HFF-Myc (cell line): ENCODE results near the gene SPRING1.
A peak's percentile ranks its signal among the peaks of the same experiment; 100 is the strongest.

Experiments
- DNase-seq: peaks from one replicate; pipeline ENCODE4 v3.0.0-alpha.2; 2011; ENCODE audit warnings: low read depth; ENCODE audit errors: extremely low read depth
- H3K4me3 ChIP-seq: replicated peaks from 2 replicates; pipeline ENCODE4 v1.5.1; 2011; ENCODE audit warnings: low read depth, mild to moderate bottlenecking, control low read depth, low read length
- CTCF ChIP-seq: IDR thresholded peaks from 2 replicates; pipeline ENCODE4 v1.5.1; 2012; ENCODE audit warnings: mild to moderate bottlenecking, low read depth, low read length, control low read depth; ENCODE audit errors: missing control alignments

SPRING1 gene

GRCh38 chr12:116737774-116738657 is at the start of gene SPRING1, which contains the start of gene RNFT2:
TSS of gene SPRING1 (minus strand) at chr12:116738069. CDS start at chr12:116737900, 169 bp downstream.
TSS of gene RNFT2 (plus strand) at chr12:116738315. CDS start at chr12:116740498, 2,183 bp downstream.
- no peak for TF ChIP-seq CTCF
- DNase-seq = peak; percentile 97
- H3K4me3 ChIP-seq = peak within 1 kb of the TSS; percentile 91

- DNase-seq = no peak
- H3K4me3 ChIP-seq = no peak overlapping the region
- TF ChIP-seq CTCF = no peak
Observed at GRCh38 chr12:116784238-116784612, 46.4 kb upstream of the SPRING1 start.

- H3K4me3 ChIP-seq = no peak overlapping the region
- TF ChIP-seq CTCF = no peak
- no peak for DNase-seq
Observed at GRCh38 chr12:116783525-116784237, 45.8 kb upstream of the SPRING1 start.

- no peak for DNase-seq
- no peak for TF ChIP-seq CTCF
- no peak overlapping the region for H3K4me3 ChIP-seq
Observed at GRCh38 chr12:116780942-116781341, 43.1 kb upstream of the SPRING1 start.

GRCh38 chr12:116779597-116779996 is 41.7 kb upstream of the SPRING1 start:
- DNase-seq = no peak
- TF ChIP-seq CTCF = no peak
- no peak overlapping the region for H3K4me3 ChIP-seq

- DNase-seq = no peak
- no peak overlapping the region for H3K4me3 ChIP-seq
- no peak for TF ChIP-seq CTCF
Observed at GRCh38 chr12:116777245-116777644, 39.4 kb upstream of the SPRING1 start.
